Astrocyte of the spinal cord (primary cell): ENCODE measurements around the gene NOL4.

Source experiments
- DNase-seq: peaks from one replicate; pipeline ENCODE4 v3.0.0; 2011; ENCODE audit warnings: low read depth, low spot score
- H3K4me3 ChIP-seq: 2 replicates; pipeline ENCODE4 v1.5.1; 2011; ENCODE audit warnings: low read depth, mild to moderate bottlenecking, low read length, moderate library complexity
- CTCF ChIP-seq: IDR thresholded peaks from 2 replicates; pipeline ENCODE4 v1.5.1; 2012; ENCODE audit warnings: low read depth, mild to moderate bottlenecking, low read length, inconsistent platforms
- in situ Hi-C: cut with HindIII; loops from 2 replicates; pipeline ENCODE4 v1.10.0; 2017; ENCODE audit warnings: low sequenced_read_pairs

NOL4 gene

GRCh38 chr18:34203866-34204265 is 20.8 kb downstream of the NOL4 start:
- no peak for TF ChIP-seq CTCF
- in situ Hi-C loops: no loop called here
- no peak overlapping the region for H3K4me3 ChIP-seq
- DNase-seq: no peak

GRCh38 chr18:34196256-34196655 is 28.5 kb downstream of the NOL4 start:
- DNase-seq: no peak
- in situ Hi-C loops: no loop called here
- TF ChIP-seq CTCF: no peak
- H3K4me3 ChIP-seq: no peak overlapping the region

GRCh38 chr18:34194239-34194638 is 30.5 kb downstream of the NOL4 start:
- no peak for DNase-seq
- no peak overlapping the region for H3K4me3 ChIP-seq
- no peak for TF ChIP-seq CTCF
- in situ Hi-C loops: no loop called here

GRCh38 chr18:34189656-34190435 is 34.9 kb downstream of the NOL4 start:
- in situ Hi-C loops: no loop called here
- DNase-seq: no peak

More at GRCh38 chr18:34189656-34190435, 34.9 kb downstream of the NOL4 start:
- no peak overlapping the region for H3K4me3 ChIP-seq
- TF ChIP-seq CTCF: no peak
